ENCODE results near the gene SPPL3.
"Not testable (repeated sequence)": the region's sequence is repeated elsewhere in the genome, so short reads cannot be mapped to it uniquely, and the experiment has no call there.

SPPL3 gene

DNA sequence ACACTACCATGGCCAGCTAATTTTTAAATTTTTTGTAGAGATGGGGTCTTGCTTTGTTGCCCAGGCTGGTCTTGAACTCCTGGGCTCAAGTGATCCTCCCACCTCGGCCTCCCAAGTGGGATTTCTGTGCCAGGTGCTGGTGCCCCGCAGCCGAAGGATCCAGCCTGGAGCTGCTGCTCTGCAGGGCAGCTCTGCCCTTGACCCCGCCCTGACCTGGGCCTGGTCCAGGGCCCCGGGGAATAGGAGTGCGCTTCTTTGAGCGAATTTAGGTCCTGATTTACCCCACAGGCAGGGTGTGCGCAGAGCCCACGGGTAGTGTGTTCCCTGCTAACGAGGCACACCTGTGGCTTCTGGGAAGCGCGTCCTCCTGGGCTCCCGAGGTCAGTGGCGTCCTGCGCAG, 163.3 kb downstream of the SPPL3 start:
- no peak for DNase-seq

DNA sequence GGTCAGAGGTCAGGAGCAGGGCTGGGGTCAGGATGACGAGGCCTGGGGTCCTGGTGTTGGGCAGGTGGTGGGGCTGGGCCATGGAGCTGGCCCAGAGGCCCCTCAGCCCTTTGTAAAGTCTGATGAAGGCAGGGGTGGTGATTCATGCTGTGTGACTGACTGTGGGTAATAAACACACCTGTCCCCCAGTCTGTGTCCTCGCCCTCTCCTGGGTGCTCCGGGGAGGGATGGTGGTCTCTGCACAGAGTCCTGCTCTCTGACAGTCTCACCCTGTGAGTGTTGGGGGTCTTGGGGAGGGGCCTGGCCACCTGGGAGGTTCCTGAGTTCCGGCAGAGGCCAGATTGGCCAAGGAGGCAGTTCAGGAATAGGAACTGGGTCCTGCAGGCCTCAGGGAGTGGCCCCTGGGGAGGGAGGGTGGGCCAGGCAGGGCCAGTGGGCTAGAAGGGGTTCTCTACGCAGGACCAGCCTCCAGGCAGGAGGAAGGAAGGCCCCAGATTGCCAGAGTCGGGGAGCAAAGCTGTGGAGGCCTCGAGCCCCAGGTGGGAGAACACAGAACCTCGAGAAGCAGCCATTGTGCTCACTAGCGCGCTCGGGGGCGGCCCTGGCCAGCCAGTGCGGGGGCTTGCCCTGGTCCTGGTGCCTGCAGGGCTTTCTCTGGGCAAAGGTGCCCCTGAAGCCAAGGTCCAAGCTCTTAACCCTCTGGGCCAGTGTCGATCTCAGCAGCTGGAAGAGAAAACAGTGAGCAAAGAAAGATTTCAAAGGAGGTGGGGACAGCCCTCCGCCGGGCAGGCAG, 164.1 kb downstream of the SPPL3 start:
- DNase-seq: no peak

DNA sequence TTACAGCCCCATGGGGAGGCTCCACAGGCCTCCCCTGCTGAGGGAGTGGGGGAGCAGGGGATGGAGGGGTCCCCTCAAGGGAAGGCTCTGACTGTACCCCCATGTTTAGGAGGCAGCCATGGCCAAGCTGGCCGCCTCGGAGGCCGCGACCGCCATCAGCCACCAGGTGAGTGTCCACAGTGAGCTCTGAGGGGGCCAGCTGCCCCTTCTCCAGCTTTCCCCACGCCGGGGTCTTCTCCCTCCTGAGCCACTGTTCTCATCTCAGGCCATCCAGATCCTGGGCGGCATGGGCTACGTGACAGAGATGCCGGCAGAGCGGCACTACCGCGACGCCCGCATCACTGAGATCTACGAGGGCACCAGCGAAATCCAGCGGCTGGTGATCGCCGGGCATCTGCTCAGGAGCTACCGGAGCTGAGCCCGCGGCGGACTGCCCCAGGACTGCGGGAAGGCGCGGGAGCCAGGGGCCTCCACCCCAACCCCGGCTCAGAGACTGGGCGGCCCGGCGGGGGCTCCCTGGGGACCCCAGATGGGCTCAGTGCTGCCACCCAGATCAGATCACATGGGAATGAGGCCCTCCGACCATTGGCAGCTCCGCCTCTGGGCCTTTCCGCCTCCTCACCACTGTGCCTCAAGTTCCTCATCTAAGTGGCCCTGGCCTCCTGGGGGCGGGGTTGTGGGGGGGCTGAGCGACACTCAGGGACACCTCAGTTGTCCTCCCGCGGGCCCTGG, 165.0 kb downstream of the SPPL3 start:
- no peak for DNase-seq

DNA sequence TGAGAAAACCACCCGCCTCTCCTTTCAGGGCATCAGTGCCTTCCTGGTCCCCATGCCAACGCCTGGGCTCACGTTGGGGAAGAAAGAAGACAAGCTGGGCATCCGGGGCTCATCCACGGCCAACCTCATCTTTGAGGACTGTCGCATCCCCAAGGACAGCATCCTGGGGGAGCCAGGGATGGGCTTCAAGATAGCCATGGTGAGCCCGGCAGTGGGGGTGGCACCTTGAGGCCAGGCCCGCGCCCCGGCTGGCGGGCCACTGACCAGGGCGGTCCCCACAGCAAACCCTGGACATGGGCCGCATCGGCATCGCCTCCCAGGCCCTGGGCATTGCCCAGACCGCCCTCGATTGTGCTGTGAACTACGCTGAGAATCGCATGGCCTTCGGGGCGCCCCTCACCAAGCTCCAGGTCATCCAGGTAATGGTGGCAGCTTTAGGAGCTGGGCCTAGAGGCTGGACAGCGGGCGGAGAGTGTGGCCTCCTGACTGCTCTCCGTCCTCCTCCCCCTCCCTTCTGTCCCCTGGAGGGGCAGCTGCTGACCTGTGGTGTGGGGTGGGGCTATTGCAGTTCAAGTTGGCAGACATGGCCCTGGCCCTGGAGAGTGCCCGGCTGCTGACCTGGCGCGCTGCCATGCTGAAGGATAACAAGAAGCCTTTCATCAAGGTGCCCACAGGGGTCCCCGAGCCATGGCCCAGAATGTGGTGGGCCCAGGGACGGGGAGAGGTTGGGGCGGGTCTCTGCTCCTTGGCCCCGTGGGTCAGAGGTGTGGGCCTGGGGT, 165.7 kb downstream of the SPPL3 start:
- DNase-seq: no peak

DNA sequence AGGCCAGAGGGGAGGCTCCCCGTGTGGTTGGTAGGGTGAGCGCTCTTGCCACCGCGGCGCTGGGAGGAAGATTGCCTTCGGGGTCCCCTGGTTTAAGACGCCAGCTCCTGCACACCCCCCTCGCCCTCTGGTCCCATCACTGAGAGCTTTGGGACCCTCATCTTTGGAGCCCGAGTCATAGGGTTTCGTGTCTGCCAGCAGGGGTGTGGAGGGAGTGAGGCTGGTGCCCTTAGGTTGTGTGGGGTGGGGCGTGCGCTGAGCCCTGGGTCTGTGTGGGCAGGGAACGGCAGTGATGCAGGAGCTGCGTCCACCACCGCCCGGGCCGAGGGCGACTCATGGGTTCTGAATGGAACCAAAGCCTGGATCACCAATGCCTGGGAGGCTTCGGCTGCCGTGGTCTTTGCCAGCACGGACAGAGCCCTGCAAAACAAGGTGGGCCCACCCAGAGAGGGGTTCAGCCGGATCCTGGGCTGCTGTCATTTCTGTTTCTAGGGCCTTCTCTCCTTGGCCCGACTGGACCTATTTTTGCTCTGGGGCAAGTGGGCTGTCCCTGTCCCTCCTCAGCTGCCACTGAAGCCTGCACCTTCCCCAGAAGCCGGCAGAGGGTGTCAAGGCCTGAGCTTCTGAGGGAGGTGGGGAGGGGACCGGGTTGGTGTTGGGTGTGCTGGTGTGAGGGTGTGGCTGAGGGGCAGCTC, 166.5 kb downstream of the SPPL3 start:
- no peak for DNase-seq

DNA sequence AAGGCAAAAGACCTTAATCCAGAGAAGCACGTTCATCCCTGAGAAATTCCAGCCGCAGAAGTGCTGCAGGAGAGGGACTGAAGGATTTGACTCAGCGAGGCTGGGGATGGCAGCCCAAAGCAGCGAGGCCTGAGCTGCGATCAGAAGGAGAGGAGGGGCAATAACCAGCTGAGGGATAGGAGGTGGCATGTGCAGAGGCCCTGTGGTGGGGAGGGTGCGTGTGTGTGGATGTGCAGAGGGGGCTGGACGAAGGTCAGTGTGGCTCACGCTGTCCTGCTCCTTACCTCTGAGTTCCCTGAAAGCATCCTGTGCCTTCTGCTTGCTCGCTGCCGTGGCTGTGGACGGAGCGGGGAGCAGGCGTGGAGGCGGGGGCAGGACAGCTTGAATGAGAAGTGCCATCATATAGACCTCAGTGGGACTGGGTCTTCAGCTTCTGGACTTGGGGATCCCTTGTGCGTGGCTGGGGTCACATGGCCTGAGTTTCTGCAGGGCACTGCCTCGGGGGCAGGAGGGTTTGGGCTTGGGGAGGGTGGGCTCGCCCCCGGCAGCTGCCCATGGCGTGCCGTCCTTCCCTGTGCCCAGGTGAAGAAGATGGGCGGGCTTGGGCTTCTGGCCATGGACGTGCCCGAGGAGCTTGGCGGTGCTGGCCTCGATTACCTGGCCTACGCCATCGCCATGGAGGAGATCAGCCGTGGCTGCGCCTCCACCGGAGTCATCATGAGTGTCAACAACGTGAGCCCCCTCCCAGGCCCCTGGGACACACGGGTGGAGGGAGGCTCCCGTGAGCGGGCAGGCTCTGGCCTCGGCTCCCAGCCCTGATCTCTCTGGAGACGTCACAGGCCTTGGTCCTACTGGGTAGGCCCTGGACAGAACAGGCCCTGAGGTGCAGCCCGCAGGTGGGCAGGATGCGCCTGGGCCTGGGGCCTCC, 167.5 kb downstream of the SPPL3 start:
- DNase-seq: no peak

DNA sequence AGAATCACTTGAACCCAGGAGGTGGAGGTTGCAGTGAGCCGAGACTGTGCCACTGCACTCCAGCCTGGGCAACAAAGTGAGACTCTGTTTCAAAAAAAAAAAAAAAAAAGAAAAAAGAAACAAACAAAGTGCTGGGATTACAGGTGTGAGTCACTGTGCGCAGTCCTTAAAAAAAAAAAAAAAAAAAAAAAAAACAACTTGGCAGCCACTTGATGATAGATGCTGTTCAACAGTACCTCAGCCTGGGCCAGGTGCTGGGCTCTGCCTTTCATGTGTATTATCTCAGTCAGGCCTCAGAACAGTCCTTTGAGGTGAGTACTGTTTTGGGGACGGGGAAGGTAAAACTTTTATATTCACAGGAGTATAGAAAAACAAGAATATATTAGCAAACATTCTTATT, 169.0 kb downstream of the SPPL3 start:
- DNase-seq: no peak

DNA sequence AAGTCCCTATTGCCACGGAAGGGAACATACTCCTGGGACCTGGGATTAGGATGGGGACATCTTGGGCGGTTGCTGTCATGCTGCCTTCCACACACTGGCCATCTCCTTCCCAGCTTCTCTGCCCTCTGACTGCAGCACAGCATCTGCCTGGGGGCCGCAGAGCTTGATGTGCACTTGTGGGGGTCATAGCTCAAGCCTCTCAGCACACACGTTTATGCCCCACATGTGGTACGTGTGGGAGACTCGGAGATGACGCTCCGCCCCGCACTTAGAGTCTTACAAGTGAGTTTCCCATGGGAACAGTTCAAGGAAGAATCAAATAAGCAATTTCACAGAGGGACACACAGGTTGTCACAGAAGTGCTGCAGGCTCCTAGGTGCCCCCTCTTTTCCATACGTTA, 169.9 kb downstream of the SPPL3 start:
- no peak for DNase-seq

DNA sequence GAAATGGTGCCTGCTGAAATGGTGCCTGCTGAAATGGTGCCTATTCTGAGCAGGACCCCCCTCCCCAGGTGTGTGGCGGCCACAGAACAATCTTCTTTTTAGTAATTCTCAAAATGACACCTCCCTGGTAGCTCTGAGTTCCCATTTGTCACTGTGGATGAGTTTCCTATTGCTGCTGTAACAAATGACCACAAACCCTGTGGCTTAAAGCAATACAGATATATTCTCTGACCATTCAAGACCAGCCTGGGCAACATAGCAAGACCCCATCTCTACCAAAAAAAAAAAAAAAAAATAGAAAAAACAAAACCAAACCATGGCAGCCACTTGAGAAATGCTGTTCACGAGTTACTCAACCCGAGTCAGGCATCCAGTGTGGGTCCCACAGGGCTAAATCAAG, 170.6 kb downstream of the SPPL3 start:
- no peak for DNase-seq

DNA sequence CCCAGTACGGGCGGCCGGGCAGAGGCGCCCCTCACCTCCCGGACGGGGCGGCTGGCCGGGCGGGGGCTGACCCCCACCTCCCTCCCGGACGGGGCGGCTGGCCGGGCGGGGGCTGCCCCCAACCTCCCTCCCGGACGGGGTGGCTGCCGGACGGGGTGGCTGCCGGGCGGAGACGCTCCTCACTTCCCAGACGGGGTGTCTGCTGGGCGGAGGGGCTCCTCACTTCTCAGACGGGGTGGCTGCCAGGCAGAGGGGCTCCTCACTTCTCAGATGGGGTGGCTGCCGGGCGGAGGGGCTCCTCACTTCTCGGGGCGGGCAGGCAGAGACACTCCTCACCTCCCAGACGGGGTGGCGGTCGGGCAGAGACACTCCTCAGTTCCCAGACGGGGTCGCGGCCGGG, 172.0 kb downstream of the SPPL3 start:
- not testable (repeated sequence) for DNase-seq

DNA sequence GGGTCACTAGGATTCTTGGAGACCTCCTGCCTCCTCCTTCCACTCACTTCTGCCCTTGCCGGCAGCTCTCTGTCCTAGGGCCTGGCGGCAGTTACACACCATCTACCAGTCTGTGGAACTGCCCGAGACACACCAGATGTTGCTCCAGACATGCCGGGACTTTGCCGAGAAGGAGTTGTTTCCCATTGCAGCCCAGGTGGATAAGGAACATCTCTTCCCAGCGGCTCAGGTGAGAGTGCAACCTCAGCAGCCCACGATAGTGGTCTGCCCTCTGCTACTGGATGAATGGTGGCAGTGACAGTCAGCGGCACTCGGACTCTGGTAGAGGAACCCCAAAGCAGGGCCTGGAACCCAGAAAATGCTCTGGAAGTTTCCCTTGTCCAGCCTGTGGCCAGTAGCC, 177.2 kb downstream of the SPPL3 start:
- no peak for DNase-seq

DNA sequence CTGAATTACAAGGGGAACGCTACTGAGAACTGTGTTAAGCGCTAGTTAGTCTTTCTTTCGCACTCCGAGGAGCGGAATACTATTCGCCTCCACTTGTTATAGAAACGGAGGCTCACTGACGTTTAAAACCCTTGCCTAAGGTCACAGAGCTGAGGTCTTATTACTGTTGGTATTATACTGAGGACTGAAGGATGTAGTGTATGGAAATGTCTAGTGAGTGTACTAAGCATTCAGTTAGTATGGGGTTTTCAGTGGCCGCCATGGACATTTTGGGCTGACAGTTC, 177.7 kb downstream of the SPPL3 start:
- DNase-seq: no peak

DNA sequence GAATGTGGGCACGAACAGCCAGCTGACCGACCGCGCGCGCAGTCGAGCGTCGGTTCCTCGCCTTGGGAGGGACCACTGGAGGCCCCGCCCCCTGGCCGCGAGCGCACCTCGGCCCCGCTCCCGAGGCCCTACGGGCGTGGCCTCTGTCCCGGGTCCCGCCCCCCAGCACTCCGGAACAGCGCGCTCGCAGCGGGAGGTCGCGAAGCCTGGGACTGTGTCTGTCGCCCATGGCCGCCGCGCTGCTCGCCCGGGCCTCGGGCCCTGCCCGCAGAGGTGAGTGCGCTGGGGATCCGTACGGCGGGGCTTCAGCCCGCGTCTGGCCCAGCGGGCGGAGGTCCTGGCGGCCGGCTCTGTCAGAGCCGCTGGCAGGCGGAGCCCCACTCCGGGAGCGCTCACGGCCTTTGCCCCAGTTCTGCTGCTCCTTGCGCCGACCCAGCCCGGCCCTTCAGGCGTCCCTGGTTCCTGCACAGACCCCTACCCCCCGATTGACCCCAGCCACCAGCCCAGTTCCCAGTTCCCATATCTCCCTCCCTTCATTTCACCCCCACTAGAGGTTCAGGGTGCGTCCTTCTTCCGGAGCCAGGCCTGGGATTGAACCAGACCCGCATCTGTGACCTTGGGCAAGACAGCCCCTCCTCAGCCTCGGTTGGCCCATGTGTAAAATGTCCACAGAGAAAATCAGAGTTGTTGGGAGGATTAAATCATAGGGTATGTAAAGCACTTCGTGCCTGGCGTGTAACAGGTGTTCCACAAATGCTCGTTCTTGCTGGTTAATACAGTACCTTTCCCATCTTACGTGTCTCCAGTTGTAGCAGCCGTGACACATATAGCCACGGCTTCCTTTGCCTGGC, 178.3 kb downstream of the SPPL3 start, which contains the start of gene ACADS:
ACADS (plus strand) TSS at position 168 of the 851 bp plus-strand sequence; CDS start at position 228, 60 bp downstream.
- DNase-seq: peak; percentile 89 to 90

DNA sequence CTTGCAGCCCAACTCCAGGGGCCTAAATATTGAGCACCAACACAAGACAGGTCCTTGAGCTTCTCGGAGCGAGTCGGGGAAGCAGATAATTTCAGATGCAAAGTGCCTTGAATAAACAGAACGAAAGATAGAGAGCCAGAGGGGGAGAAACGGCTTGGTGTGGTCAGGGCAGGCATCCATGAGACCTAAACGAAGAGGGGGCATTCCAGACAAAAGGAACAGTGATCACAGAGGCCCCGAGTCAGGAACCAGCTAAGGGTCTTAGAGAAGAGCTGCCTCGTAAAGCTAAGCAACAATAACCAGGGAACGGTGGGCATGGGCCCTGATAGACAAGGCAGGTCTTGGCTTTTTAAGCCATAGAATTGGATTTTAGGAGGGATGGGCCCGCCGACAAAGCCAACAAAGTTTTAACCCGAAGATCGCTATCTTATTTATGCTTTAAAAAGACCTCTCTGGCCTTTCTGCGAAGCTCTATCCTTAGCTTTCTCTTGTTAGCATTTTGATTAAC, 179.0 kb downstream of the SPPL3 start:
- DNase-seq: no peak

DNA sequence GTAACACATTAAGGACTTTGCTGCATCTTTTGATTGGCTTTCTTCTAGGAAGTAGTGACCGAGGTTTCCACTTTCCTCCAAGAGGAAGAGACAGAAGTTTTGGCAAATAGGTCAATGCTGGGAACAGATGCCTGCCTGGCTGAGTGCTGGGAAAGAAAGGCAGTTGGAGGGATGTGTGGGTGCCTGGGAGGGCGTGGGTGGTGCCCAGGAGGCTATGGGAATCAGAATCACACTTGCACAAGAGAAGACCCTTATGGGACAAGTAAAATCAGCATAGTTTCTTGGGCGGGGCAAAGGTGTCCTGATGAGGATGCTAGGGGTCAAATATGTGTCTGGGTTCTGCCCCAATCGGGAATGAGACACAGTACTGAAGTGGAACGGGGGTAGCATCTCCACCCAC, 179.4 kb downstream of the SPPL3 start:
- DNase-seq: no peak

DNA sequence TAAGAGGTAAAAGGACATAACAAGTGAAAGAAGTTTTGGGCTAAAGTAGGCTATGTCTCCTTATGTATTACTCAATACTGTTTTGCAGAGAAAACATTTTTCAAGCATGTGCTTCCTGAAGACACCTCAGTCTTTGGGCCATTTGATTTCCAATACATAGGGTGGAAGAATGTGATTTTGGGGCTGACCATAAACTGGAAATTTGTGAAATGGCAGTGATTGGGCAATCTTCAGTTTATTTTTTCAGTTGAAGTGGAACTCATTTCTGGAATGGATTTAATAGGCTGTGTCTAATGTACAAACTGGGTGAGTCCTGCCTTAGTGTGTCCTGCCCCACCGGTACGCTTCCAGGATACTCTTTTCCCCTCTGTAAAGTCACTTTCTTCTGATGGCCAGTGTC, 181.4 kb downstream of the SPPL3 start:
- no peak for DNase-seq

DNA sequence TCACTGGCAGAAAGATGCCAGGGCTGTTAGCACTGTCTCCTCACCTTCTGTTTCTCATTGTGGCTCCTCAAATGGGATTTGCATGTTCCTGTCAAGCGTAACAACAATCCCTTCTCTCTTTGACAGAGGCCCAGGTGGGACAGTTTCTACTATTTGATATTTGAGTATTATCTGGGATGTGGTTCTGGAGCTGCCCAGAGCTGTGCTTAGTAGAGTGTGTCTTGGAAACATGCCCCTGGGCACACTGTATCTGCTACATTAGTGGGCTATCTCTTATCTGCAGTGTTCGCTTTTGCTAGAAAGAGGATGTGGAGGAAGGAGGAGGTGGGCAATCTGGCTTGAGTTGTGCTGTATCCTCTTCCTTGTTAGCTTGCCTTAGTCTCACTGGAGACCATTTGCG, 182.3 kb downstream of the SPPL3 start:
- DNase-seq: no peak

DNA sequence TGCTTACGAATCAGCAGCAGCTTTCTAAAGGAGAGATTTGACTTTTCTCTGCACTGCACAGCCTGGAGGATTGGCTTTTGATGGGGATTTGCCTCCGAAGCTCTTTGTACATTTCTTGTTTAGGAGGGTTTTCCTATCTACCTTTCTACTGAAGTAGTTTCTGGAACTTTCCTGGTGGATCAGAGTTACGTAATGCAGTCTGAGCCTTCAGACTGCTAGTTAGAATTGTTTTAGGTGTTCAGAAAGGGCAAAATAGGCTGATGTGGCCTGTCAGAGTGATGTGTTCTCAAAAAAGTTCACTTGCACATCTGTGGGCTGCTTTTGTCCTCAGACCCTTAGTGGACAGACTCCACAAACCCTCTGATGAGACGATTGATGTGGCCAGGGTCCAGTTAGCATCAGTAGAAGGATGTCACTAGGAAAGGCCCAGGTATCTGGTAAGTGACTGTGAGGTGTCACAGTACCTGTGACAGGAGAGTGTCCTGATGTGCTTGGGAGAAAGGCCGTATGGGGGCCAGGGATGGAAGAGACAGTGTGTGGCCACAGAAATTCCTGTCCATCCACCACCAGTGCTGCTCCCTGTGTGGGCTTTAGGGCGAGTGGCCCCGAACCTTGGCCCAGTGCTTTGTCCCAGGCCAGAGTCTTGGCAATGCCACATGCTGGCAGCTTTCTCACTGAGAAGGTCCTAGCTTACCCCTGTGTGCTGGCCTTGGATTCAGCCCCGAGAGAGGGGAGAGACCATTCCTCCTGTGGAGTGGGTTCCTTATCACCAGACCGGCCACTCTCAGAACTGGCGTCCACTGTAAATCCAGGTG, 183.0 kb downstream of the SPPL3 start:
- DNase-seq: no peak

DNA sequence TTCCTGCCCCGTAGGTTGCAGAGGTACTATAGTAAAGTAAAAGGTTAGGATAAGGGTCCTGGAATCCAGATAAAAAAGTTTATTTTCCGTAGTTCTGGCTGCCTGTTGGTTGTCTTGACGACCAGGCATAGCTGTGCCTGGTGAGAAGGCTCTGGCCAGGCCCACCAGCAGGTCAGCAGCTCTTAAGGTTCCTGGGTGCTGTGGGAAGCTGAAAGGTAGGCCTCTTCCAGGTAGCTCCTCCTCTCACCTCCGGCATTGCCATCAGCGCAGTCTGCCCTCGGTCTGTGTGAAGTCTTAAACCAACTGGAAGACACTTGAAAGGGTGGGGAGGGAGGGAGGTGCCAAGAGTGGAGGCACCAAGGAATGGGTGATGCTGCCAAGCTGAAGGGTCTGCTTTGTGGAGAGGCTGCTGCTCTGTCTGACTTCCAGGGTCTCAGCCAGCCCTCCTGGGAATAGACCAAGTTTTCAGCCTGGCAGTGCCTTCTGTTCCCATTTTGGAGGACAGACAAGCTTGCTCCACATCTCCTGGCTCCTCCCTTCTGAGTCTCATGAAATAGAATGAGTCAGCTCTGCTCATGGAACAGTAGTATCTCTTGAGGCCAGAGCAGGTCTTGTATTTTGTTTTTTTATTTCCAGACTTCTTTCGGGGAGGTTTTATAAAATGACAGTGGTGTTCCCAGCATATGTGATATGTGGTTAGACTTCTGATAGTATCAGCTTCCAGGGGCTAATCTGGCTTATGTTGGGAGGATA, 183.7 kb downstream of the SPPL3 start:
- DNase-seq: no peak

Data from CD4-positive, alpha-beta T cell treated with Interleukin-1 beta for 1 hour (primary cell).